ENCODE data around the gene APOD. TPM values are rescaled to one million over a fixed set of nuclear protein-coding genes. Genes with fewer than 3 reads are reported as not detected.

The APOD gene
- total RNA-seq, 1 experiment from 2014 or later, result not detected

GRCh38 chr3:195548987-195549386 lies 34.8 kb downstream of the APOD start:
- Histone ChIP-seq H3K27me3 (replicated peaks; ENCODE audit: insufficient read depth, low read depth, low read length, poor library complexity) (no peaks in the 10 kb centered on the region), H3K4me1 (ENCODE audit: insufficient read depth, low read length, poor library complexity, severe bottlenecking) (peaks cover 19% of the 10 kb centered on the region), H3K36me3 (ENCODE audit: insufficient read depth, low read length, poor library complexity, severe bottlenecking) (no peaks in the 10 kb centered on the region), H3K27ac (ENCODE audit: low read depth, low read length, poor library complexity, severe bottlenecking) (no peak overlapping the region), H3K4me3 (ENCODE audit: low read depth, low read length, poor library complexity, severe bottlenecking) (no peak overlapping the region), H3K9me3 (ENCODE audit: low read depth, low read length, poor library complexity, severe bottlenecking) (no peaks in the 10 kb centered on the region)
- POLR2A ChIA-PET (ENCODE audit: low non-redundant PET), result no interaction called here
- CTCF ChIA-PET, result no interaction called here
- intact Hi-C loops (cut with micrococcal nuclease; ENCODE audit: unreplicated experiment), result no loop called here
- TF ChIP-seq CTCF (conservative IDR thresholded peaks at IDR 0.05; ENCODE audit: low read depth, low read length) (no peak), EZH2 (IDR thresholded peaks at IDR 0.05; ENCODE audit: borderline replicate concordance, low read depth, low read length, poor library complexity, severe bottlenecking) (no peak)
- DNase-seq (ENCODE audit: low spot score), result no peak
- BruUV-seq (replicated peaks), result no TSS peak

DNA sequence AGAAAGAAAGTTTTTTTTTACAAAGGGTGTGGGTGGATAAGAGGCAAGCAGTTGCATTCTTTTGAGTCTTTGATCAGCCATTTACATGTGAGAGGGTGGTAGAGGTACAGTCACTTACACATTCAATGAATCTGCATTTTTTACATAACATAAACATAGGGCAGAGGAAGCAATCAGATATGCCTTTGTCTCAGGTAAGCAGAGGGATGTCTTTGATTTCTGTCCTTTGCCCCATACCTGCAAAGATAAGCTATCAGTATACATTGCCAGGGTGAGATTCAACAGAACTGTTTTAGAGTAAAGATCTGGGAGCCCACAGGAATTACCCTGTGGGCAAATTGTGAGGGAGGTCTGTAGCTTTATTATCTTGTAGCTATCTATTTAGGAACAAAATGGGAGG lies 35.2 kb downstream of the APOD start:
- Histone ChIP-seq H3K27ac (ENCODE audit: low read depth, low read length, poor library complexity, severe bottlenecking) (no peak overlapping the region), H3K4me1 (ENCODE audit: insufficient read depth, low read length, poor library complexity, severe bottlenecking) (peaks cover 22% of the 10 kb centered on the region), H3K4me3 (ENCODE audit: low read depth, low read length, poor library complexity, severe bottlenecking) (no peak overlapping the region), H3K27me3 (replicated peaks; ENCODE audit: insufficient read depth, low read depth, low read length, poor library complexity) (no peaks in the 10 kb centered on the region), H3K9me3 (ENCODE audit: low read depth, low read length, poor library complexity, severe bottlenecking) (no peaks in the 10 kb centered on the region), H3K36me3 (ENCODE audit: insufficient read depth, low read length, poor library complexity, severe bottlenecking) (no peaks in the 10 kb centered on the region)
- POLR2A ChIA-PET (ENCODE audit: low non-redundant PET), result no interaction called here
- CTCF ChIA-PET, result no interaction called here
- no peak for DNase-seq (ENCODE audit: low spot score)
- intact Hi-C loops (cut with micrococcal nuclease; ENCODE audit: unreplicated experiment), result no loop called here
- TF ChIP-seq CTCF (conservative IDR thresholded peaks at IDR 0.05; ENCODE audit: low read depth, low read length), result no peak
- no peak for TF ChIP-seq EZH2 (IDR thresholded peaks at IDR 0.05; ENCODE audit: borderline replicate concordance, low read depth, low read length, poor library complexity, severe bottlenecking)
- BruUV-seq (replicated peaks), result no TSS peak

DNA sequence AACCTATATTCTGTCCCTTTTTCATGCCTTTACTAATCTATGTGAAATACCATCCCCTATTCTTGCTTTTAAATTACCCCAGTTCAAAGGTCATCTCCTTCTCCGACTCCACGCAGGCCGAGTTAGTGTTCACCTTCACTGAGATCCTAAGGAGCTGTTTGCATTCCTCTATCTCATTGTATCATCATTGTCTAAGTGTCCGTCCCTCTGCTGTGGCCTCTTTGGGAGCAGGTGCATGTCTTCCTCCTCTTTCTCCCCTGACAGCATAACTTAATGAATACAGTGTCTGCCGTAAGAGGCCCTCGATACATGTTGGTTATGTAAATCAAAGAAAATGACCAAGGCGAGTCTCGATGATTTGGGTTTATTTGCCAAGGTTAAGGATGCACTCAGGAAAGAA lies 35.7 kb downstream of the APOD start:
- Histone ChIP-seq H3K36me3 (ENCODE audit: insufficient read depth, low read length, poor library complexity, severe bottlenecking) (no peaks in the 10 kb centered on the region), H3K9me3 (ENCODE audit: low read depth, low read length, poor library complexity, severe bottlenecking) (no peaks in the 10 kb centered on the region), H3K4me1 (ENCODE audit: insufficient read depth, low read length, poor library complexity, severe bottlenecking) (peaks cover 22% of the 10 kb centered on the region), H3K4me3 (ENCODE audit: low read depth, low read length, poor library complexity, severe bottlenecking) (no peak overlapping the region), H3K27me3 (replicated peaks; ENCODE audit: insufficient read depth, low read depth, low read length, poor library complexity) (no peaks in the 10 kb centered on the region), H3K27ac (ENCODE audit: low read depth, low read length, poor library complexity, severe bottlenecking) (no peak overlapping the region)
- TF ChIP-seq EZH2 (IDR thresholded peaks at IDR 0.05; ENCODE audit: borderline replicate concordance, low read depth, low read length, poor library complexity, severe bottlenecking) (no peak), CTCF (conservative IDR thresholded peaks at IDR 0.05; ENCODE audit: low read depth, low read length) (no peak)
- BruUV-seq (replicated peaks), result no TSS peak
- intact Hi-C loops (cut with micrococcal nuclease; ENCODE audit: unreplicated experiment), result no loop called here
- ChIA-PET POLR2A (ENCODE audit: low non-redundant PET) (no interaction called here), CTCF (no interaction called here)
- no peak for DNase-seq (ENCODE audit: low spot score)

Data from A673 (cell line).